ENCODE results near the gene FKBP3.

- no peak for TF ChIP-seq POLR2AphosphoS5 (IDR thresholded peaks at IDR 0.05; ENCODE audit: low read depth, low read length)
- no peak for TF ChIP-seq SIN3A (IDR thresholded peaks at IDR 0.05; ENCODE audit: borderline replicate concordance, insufficient read depth, low read length)
- TF ChIP-seq, protein P1, sequence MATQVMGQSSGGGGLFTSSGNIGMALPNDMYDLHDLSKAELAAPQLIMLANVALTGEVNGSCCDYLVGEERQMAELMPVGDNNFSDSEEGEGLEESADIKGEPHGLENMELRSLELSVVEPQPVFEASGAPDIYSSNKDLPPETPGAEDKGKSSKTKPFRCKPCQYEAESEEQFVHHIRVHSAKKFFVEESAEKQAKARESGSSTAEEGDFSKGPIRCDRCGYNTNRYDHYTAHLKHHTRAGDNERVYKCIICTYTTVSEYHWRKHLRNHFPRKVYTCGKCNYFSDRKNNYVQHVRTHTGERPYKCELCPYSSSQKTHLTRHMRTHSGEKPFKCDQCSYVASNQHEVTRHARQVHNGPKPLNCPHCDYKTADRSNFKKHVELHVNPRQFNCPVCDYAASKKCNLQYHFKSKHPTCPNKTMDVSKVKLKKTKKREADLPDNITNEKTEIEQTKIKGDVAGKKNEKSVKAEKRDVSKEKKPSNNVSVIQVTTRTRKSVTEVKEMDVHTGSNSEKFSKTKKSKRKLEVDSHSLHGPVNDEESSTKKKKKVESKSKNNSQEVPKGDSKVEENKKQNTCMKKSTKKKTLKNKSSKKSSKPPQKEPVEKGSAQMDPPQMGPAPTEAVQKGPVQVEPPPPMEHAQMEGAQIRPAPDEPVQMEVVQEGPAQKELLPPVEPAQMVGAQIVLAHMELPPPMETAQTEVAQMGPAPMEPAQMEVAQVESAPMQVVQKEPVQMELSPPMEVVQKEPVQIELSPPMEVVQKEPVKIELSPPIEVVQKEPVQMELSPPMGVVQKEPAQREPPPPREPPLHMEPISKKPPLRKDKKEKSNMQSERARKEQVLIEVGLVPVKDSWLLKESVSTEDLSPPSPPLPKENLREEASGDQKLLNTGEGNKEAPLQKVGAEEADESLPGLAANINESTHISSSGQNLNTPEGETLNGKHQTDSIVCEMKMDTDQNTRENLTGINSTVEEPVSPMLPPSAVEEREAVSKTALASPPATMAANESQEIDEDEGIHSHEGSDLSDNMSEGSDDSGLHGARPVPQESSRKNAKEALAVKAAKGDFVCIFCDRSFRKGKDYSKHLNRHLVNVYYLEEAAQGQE (IDR thresholded peaks at IDR 0.05; ENCODE audit: insufficient read depth in 1 of 2, low read depth in 2 of 2, low read length in 2 of 2) = no peak
- no peak for TF ChIP-seq TAF1 (IDR thresholded peaks at IDR 0.05; ENCODE audit: borderline replicate concordance, insufficient read depth, low read length)
Measured at GRCh38 chr14:45089813-45090212, 44.5 kb downstream of the FKBP3 start.

All from PFSK-1 (cell line).